Hematopoietic multipotent progenitor cell treated with erythropoietin and hydrocortisone succinate and interleukin-3 and kit ligand, for 17 days (in vitro differentiated cells): ENCODE results near the gene GRM5.
A peak's percentile ranks its signal among the peaks of the same experiment; 100 is the strongest.
"Not testable (repeated sequence)": the region's sequence is repeated elsewhere in the genome, so short reads cannot be mapped to it uniquely, and the experiment has no call there.

Experiments used
- DNase-seq: peaks from one replicate; pipeline ENCODE4 v3.0.0-alpha.2; 2015; ENCODE audit warnings: low spot score

GRM5 gene

GRCh38 chr11:88972210-88972609, 93.6 kb downstream of the GRM5 start:
- no peak for DNase-seq

DNA sequence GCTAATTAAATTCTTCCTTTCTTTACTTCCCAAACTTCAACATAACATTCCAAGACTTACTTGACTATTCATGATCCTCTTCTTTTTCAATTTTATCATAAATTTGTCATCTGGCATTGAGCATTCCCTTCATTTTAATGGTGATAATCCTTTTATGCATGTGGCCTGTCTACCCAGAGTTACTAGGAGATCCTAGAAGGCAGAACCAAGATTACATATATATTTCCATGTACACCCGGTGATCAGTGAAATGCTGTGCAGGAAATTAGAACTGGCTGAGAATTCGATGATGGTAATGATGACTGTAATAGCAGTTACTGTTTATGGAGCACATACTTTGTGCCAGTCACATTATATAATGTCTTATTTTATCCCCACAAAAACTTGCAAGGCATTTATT, 104.2 kb downstream of the GRM5 start:
- DNase-seq, result not testable (repeated sequence)

- DNase-seq, result not testable (repeated sequence)
Measured at GRCh38 chr11:88959857-88960256, 105.9 kb downstream of the GRM5 start.

DNA sequence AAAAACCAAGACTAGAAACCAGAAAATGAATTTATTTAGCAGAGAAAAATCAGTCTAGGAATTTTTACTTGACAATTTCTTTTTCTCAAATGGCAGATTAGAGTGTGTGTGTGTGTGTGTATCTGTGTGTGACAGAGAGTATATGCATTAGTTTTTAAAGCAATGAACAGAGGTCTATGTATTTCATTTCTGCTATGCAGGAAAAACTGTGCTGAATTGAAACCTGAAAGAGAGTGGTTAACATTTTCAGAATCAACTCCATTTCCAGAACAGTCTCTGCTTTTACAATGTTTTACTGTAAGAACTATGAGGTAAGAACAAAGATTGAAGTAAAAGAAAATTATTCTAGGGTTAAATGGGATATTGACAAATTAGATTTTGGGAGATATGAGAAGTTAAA, 114.8 kb downstream of the GRM5 start:
- DNase-seq, result no peak

DNA sequence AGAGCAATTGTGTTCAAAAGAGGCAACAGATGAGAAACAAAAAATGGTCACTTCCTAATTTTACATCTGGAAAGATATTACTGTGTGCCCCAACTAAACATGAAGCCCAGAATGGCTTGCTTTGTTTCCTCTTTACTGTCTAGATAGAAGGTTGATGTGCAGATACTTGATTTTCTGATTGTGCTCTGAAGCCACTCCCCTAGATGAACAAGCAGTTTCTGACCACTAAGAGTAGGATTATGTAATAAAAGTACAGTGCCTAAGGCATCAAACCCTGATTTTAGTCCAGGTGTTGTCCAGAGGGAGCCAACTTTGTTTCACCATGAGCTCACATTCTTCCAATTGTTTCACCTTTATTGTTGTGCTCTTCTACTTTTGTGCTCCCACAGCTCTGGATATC, 116.9 kb downstream of the GRM5 start:
- DNase-seq, result not testable (repeated sequence)

DNA sequence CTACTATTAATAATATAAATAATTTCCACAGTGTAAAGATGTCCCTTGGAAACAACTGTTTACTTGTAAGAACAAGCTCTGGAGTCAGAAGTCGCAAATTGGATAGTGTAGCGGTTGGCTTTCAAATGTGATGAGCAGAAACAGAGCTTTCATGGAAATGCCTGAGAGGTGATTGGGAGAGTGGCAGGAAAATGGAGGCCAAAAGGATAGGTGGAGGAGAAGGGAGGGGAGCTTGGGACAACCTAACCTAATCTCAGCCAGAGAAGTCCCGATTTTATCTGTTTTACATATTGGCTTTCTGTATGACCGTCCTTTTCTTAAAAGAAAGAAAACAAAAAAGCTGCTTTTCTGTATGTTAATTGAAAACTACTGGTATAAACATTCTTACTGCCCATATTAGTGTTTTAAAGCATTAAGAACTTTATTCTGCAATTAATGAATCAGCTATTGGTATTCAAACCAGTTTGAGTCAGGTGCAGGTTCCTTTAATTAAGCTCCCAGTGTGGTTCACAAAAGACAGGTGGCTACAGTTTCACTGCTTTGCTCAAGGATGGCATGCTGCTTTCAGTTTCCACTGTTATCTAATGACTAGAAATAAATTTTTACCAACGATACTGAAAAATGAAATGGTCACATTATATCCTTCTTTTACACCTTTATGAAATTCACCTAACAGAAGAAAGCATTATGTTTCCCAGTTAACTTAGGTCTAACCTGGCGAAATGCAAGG, 117.8 kb downstream of the GRM5 start:
- DNase-seq, result not testable (repeated sequence)

- not testable (repeated sequence) for DNase-seq
Measured at GRCh38 chr11:88929665-88930064, 136.1 kb downstream of the GRM5 start.

- DNase-seq, result not testable (repeated sequence)
Measured at GRCh38 chr11:88917065-88917464, 148.7 kb downstream of the GRM5 start.

- DNase-seq, result no peak
Measured at GRCh38 chr11:88909500-88909899, 156.3 kb downstream of the GRM5 start.

DNA sequence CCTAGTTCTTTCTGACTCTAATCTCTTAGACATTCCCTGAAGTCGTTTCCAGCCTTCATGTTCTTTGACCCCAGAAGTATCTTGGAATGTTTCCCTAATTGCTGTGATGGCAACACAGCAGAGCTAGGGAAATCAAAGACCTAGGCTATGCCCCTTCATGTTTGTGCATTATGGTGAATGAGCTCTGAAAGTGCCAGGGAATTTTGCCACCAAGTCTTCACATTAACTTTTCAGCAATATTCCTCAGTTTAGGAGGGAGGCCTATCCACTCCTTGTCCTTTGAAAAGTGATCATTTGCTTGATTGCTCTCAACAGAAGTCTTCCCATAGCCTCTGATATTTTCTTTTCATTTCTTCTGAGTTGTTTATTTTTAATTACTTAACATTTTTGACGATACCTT, 164.3 kb downstream of the GRM5 start:
- DNase-seq, result not testable (repeated sequence)

- DNase-seq, result not testable (repeated sequence)
Measured at GRCh38 chr11:88888855-88889254, 176.9 kb downstream of the GRM5 start.

GRCh38 chr11:88886796-88887195, 179.0 kb downstream of the GRM5 start:
- peak; percentile 4 for DNase-seq

- DNase-seq, result not testable (repeated sequence)
Measured at GRCh38 chr11:88882800-88883199, 183.0 kb downstream of the GRM5 start.

GRCh38 chr11:88861618-88862017, 204.2 kb downstream of the GRM5 start:
- DNase-seq, result no peak

DNA sequence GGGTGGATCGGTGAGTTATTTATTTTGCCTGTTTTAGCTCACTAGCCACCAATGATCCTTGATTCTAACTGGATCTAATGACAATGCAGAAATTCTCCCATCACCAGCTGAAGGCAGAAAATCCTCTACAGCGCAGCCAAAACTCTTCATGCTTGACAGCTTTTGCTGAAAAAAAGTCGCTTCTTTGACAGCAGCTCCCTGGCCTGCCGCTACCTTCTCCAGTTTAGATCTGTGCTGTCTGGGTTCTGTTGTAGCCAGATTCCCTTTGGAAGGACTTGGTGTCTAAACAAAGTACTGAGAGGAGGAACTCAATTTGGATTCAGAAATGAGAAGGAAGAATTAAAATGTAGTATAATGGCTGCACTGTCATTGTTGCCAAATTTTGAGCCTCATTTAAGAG, 205.4 kb downstream of the GRM5 start:
- DNase-seq, result not testable (repeated sequence)

- not testable (repeated sequence) for DNase-seq
Measured at GRCh38 chr11:88853963-88854362, 211.8 kb downstream of the GRM5 start.

GRCh38 chr11:88851547-88851946, 214.2 kb downstream of the GRM5 start:
- not testable (repeated sequence) for DNase-seq

DNA sequence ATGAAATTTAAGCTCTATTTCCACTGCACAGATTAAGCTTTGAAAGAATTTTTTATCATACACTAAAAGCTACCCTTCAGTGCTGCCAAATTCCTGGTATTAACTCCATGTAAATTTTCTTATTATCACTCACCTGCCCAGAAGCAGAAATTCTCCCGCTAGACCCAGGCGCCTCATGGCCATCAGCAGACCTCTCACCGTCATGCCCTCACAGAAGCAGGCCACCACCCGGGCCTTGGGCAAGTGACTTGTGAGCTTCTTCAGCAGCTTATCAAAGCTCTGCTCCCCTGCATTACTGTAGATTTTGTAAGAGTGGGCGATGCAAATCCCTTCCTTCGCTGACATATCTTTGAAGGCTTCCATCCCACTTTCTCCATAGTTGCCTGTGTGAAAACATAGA, 216.0 kb downstream of the GRM5 start:
- not testable (repeated sequence) for DNase-seq

- DNase-seq, result no peak
Measured at GRCh38 chr11:88849368-88849767, 216.4 kb downstream of the GRM5 start.

- not testable (repeated sequence) for DNase-seq
Measured at GRCh38 chr11:88846266-88846665, 219.5 kb downstream of the GRM5 start.

GRCh38 chr11:88844941-88845340, 220.8 kb downstream of the GRM5 start:
- not testable (repeated sequence) for DNase-seq

GRCh38 chr11:88843766-88844426, 221.9 kb downstream of the GRM5 start:
- DNase-seq, result not testable (repeated sequence)

DNA sequence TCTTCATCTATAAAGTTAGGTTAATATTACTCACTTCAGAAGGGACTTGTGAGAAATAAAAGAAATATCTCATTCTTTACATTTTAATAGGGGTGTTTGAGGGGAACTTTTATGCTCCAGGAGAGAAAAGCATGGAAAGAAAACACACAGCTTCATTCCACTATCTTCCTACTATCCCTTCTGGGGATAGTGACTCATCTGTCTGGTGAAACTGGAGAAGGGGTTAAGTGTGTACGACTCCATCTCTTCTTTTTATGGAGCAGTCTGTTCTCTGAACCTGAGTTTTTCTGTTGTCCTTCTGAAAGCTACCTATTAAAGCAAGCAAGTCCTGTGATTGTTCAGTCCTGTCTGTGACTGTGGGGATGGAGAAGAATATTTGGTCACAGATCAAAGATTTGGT, 227.6 kb downstream of the GRM5 start:
- DNase-seq, result not testable (repeated sequence)
